GM12874 (cell line): ENCODE measurements around the gene CNTLN.

Experiments used
- TF ChIP-seq, protein P1 (sequence below): IDR thresholded peaks from 2 replicates; pipeline ENCODE4 v1.5.1; 2011; ENCODE audit warnings: low read depth, mild to moderate bottlenecking, control low read depth, low read length, moderate library complexity; ENCODE audit not compliant: insufficient read depth

Gene CNTLN

DNA sequence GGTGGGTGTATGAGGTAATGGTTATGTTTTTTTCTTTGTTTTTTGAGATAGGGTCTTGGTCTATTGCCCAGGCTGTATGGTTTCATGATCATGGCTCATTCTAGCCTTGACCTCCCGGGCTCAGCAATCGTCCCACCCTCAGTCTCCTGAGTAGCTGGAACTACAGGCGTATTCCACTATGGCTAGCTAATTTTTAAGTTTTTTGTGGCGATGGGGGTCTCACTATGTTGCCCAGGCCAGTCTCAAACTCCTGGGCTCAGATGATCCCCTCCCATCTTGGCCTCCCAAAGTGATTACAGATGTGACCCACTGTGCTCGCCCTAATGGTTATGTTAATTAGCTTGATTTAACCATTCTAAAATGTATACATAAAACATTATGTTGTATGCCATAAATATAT is 5.6 kb downstream of the CNTLN start:
- TF ChIP-seq, protein P1, sequence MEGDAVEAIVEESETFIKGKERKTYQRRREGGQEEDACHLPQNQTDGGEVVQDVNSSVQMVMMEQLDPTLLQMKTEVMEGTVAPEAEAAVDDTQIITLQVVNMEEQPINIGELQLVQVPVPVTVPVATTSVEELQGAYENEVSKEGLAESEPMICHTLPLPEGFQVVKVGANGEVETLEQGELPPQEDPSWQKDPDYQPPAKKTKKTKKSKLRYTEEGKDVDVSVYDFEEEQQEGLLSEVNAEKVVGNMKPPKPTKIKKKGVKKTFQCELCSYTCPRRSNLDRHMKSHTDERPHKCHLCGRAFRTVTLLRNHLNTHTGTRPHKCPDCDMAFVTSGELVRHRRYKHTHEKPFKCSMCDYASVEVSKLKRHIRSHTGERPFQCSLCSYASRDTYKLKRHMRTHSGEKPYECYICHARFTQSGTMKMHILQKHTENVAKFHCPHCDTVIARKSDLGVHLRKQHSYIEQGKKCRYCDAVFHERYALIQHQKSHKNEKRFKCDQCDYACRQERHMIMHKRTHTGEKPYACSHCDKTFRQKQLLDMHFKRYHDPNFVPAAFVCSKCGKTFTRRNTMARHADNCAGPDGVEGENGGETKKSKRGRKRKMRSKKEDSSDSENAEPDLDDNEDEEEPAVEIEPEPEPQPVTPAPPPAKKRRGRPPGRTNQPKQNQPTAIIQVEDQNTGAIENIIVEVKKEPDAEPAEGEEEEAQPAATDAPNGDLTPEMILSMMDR: no peak

DNA sequence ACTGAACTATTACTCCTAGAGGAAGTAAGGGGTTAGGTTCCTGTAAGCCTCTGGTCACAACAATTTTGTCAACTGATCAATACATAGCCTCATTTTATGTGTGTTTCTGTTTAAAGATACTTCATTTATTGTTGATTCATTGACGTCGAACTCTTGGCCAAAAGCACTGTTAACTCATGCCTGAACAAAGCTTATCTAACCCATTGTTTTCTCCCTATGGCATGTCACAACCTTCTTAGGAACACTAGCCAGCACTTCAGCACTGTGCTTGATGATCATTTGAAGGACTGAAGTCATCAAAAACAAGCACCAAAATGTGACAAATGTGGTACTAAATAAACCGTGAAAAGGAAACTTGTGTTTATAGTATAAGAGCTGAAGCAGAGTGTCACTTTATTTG is 13.5 kb downstream of the CNTLN start:
- TF ChIP-seq, protein P1: no peak

DNA sequence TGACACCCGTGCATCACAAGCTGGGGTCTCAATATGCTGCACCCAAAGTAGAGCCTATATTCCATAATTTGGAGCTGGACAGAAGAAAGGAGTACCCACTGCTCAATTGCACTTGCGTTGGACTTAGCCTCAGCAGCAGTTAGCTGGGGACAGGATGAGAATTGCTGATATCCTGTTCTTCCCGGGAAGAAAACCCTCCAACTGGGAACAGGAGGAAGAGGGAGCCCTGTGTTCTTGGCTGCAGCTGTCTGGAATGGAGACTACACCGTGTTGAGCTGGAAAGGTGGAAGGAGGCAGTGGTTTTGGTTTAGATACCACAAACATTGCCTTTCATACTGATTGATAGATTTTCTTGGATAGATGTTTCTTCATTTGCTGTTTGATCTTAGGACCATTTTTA is 24.6 kb downstream of the CNTLN start:
- TF ChIP-seq, protein P1: no peak

DNA sequence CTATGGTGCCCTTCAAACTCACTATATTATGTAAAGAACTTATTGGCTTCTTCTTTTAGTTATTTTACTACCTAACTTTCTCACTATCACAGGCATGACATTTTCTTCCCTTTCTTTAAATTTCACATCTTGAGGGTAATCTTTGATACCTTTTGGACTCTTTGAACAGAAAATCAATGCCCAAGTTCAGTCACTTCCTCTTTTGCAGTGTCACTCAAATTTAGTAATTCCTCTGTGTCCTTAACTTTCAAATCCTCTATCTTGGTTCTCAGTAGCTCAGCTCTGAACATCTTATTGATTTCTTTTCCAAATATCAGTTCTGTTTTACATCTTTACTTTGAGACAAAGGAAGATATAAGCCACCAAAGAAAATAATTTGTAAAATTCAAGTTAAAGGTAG is 25.5 kb downstream of the CNTLN start:
- TF ChIP-seq, protein P1: no peak

DNA sequence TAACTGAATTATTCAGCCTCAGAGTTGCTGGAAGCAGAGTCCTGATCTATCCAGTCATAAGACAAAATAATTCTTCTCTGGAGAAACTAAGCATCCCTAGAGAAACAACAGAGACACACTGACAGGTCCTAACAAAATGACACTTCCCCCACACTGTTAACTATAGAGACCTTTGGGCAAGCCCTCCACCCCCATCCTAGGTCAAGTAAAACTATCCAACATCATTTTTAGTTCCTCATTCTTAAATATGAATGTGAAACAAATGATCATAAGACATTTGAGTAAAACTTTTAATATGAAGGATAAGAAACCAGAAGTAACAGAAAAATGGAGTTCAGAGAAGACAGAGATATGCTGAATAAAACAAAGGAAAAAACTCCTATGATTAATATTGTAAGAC is 30.9 kb downstream of the CNTLN start:
- TF ChIP-seq, protein P1: no peak

DNA sequence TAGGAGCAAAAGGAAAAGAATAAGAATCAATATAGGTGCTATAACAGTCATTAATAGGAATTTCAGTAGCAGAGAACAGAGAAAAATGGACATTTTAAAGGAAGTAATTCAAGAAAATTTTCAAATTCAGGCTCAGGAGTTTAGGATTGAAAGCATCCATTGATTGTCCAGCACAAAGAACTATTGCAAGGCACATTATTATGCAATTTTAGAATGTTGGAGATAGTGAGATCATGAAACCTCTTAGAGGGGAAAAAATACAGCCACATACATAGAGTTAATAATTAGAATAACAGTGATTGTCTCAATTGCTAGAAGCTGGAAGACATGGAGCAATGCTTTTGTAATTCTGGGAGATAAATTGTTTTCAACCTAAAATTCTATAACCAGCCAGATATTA is 31.5 kb downstream of the CNTLN start:
- TF ChIP-seq, protein P1: no peak

DNA sequence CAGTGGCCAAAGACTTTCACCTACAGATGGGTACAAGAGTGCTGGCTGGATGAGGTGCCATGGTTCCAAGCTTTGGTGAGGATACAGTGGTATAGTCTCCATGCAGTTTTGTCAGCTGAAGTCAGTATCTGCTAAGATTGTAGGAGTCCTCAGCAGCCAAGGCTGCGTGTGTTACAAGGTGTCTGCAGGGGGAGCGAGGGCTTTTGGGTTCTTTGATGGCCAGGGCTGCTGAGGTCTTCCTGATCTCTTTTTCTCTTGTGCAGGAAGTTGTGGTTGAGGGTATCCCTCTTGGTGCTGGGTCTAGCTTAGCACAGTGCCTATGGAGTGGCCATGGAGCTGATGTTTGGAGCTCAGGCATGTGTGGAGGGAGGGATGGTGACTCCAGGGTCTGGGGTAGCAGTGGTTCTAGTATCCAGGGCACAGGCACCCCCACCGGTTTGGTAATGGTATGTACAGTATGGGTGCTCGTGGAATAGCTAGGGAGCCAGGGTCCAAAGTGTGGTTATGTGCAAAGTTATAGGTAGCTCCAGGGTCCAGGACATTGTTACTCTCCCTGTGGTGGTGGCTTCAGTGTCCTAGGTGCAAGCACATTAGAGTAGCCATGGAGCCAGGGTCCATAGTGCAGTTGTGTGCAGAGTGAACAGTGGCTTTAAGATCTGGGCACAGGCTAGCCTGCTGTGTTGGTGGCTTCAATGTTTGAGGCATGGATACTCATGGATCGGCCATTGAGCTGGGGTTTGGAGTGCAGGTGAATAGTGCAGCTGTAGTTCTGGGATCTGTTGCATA is 36.7 kb downstream of the CNTLN start:
- TF ChIP-seq, protein P1: no peak
